HG03571 (cell line): ENCODE results near the gene ATP6V1D.
"Not testable (repeated sequence)": the region's sequence is repeated elsewhere in the genome, so short reads cannot be mapped to it uniquely, and the experiment has no call there.

Source experiments
- ATAC-seq: cut with Tn5 transposase; IDR thresholded peaks from one replicate; pipeline ENCODE4 v1.9.1; 2021; ENCODE audit not compliant: unreplicated experiment

ATP6V1D gene

DNA sequence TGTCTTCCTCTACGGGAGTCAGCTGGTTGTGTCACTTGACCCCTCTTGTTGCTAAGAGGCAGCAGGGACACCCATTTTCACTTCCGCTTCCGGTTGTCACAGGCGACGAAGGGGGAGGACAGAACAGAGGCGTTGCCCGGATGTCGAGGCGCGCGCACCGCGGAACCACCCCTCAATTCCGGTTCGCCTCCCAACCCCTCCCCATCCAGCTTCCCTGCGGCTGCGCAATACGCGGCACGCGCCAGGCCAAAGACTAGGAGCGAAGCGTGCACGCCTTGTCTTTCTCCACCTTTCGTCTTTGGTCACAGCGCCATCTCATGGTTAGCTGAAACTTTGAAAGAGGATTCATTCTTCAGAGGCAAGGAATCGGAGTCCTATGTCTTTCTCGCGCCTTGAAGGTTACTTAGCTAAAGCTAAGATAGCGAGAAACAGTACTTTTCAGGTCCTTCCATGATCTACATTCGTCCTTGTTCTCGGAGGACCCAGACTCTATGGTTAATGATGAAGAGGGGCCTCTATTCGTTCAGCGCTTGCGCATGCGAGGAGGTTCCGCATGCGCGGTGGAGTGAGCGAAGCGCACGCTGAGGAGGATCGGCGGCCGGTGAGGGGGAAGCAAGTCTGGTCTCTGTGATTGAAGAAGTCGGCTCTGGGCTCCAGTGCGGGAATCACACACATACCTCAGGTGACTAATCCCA is at the start of gene ATP6V1D, which contains the start of gene EIF2S1:
TSS of gene ATP6V1D (minus strand) at position 30 of the 695 bp plus-strand sequence. CDS start 106 bp downstream, outside the sequence.
TSS of gene EIF2S1 (plus strand) at position 554 of the 695 bp plus-strand sequence. CDS start 4,440 bp downstream, outside the sequence.
- peak; percentile 81 for ATAC-seq

DNA sequence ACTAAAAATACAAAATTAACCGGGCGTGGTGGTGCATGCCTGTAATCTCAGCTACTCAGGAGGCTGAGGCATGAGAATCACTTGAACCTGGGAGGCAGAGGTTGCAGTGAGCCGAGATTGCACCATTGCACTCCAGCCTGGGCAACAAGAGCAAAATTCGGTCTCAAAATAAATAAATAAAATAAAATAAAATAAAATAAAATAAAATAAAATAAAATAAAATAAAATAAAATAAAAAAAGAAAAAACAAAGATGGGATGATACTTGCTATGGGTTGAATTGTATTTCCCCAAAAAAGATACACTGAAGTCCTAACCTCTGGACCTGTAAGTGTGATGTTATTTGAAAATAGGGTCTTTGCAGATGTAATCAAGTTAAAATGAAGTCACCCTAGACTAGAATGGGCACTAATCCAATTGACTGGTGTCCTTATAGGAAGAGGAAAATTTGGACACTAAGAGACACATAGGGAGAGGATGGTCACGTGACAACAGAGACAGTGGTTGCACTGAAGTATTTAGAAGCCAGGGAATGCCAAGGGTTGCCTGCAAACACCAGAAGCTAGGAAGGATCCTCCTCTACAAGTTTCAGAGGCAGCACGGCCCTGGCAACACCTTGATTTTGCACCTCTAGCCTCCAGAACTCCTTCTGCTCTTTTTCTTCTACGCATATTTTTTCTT is 48.7 kb upstream of the ATP6V1D start:
- ATAC-seq, result not testable (repeated sequence)

DNA sequence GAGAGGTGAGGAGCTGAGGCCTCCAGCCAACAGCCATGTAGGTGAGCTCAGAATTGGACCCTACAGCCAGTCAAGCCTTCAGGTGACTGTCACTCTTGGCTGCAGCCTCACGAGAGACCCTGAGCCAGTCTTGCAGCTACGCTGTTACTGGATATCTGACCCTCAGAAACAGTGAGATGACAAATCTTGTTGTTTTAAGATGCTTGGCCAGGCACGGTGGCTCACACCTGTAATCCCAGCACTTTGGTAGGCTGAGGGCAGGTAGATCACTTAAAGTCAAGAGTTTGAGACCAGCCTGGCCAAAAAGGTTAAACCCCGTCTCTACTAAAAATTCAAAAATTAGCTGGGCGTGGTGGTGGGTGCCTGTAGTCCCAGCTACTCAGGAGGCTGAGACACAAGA is 46.2 kb upstream of the ATP6V1D start:
- no peak for ATAC-seq

DNA sequence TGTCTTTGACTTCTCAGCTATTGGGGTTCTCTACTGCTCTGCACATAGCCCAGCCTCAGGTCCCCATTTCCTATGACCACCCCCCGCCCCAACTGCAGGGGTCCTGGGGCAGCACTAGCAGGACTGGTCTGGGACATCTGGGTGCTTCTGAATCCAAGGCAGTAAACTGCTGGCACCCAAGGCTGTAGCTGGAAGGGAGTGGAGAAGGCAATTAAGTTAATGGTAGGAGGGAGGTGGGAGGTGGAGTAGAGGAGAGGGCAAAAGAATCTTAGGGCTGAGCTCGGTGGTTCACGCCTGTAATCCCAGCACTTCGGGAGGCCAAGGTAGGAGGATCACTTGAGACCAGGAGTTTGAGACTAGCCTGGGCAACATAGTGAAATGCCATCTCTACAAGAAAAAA is 40.8 kb upstream of the ATP6V1D start:
- ATAC-seq, result no peak

DNA sequence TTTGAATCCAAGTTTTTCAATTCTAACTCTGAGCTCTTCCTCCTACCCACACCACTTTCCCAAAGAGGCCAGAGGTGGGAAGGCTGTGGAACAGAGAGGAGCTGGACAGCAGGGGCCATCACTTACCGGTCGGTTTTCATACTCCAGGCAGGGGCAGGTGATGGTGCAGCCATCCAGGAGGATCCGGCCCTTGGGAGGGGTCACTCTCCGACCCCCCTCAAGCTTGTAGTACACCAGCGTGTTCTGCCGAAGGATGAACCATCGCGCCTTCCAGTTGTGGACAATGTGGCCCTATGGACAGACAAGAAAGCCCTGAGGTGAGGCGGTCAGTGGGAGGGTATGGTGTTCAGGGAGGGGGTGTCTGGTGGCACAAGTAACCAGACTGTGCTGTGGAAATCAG is 37.9 kb upstream of the ATP6V1D start:
- ATAC-seq, result no peak

DNA sequence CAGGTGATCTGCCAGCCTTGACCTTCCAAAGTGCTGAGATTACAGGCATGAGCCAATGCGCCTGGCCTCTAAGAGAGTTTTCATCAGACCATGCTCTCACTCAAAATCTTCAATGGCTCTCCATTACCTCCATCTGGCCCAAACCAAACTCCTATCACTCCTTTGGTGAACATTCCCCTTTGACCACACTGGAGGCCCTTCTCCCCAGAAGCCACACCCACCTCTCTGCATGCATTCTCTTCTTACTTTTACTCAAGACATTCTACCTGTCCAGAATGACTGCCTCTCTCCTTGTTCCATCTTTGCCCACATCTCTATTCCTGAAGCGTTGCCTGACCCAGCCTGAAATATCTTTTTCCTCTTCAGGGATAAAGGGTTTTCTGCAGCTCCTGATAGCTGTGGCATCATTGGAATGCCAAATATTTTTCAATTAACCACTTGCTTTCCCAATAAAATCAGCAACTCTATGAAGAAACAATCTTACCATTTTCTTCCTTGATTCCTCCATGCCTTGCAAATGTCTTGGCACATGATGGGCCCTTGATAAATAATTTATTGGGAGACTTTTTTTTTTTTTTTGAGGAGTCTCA is 36.9 kb upstream of the ATP6V1D start:
- ATAC-seq, result no peak

DNA sequence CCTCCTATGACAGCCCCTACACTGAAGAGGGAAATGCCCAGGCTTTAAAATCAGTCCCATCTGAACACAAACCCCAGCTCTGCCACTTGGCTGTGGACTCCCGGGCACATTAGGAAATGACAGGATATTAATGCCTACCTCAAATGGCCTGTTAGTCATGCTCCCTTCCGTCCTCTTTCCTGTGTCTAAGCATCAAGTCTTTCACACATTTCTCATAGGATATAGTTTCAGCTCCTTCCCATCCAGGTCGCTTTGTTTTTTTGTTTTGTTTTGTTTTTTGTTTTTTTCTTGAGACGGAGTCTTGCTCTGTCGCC is 36.2 kb upstream of the ATP6V1D start:
- ATAC-seq, result no peak

DNA sequence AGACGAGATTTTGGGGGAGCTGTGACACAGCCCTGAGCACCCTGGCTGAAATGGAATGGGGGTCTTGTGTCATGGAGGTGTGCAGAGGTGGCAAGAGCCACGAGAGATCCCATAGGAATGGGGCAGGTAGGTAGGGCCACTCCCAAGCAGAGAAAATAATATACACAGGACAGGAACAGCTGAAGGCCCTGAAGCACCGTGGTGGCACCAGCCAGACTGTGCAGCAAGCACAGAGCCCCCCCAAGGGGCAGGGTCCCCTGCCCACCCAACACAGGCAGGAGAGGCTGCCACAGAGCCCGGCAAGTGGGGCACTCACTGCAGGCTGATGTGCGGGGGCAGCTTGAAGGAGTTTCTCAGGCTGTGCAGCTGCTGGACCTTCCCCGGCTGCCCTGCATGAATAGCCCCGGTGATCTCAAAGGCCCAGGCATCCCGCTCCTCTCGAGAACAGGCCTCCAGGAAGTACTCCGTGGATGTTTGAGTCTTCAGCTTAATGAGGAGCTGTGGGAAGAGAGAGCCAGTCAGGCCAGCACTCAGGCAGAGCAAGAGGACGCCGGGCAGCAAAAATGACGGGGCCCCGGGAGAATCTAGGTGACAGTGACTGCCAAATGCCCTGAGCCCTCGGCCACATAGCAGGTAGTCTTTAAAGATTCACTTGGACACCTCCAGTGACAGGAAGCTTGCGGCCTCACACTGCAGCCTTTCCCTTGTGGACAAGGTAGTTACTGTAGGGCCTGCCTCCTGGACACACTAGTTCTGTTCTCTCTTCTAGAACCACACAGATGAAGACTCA is 35.7 kb upstream of the ATP6V1D start:
- no peak for ATAC-seq

DNA sequence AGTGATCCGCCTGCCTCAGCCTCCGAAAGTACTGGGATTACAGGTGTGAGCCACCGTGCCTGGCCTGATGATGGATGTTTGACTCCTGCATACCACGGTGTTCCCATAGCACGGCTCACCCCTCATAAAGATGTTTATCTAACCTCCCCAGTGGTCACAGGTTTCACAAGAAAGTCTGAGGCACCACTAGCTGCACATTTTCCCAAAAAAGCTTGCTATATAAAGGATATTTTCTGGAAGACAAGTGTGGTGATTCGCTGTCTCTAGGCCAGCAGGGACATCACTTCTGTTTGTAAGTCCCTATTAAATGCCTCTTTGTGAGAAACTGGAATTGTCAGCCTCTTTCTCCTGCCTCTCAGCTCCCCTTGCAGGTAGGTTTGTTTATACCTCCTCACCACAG is 34.1 kb upstream of the ATP6V1D start:
- no peak for ATAC-seq

DNA sequence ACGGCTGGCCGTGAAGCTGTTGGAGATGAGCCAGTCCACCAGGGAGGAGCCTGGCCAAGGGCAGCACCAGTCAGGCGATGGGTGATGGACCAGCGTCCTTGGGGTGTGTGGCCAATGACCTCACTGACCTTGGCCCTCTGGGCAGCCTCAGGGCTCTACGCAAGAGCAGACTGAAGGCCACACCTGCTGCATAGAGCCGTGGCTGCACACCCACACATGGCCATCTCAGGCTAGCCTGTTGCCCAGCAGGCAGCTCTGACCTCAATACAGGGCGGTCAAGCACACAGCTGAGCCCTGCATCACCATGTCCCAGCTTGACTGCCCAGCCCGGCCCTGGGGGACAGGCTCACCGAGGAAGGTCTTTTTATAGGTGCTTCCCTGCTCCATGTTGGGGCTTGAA is 33.2 kb upstream of the ATP6V1D start:
- ATAC-seq, result no peak

DNA sequence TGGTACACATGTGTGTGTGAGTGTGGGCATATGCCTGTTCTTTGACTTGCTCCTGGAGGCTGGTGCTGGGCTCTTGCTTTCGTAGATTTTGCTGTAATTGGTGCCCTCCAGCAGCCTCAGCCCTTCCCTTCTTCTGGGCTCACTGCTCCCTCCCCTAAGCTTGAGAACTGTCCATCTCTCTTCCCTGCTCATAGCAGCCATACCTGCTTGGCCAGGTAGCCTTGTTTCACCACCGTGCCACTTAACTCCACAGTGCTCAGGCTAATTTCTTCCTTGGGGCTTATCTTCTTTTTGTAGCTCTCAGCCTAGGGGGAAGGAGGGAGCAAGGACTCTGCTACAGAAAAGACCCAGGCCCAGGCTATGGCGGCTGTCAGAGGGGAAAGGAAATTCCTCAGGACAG is 32.5 kb upstream of the ATP6V1D start:
- no peak for ATAC-seq

DNA sequence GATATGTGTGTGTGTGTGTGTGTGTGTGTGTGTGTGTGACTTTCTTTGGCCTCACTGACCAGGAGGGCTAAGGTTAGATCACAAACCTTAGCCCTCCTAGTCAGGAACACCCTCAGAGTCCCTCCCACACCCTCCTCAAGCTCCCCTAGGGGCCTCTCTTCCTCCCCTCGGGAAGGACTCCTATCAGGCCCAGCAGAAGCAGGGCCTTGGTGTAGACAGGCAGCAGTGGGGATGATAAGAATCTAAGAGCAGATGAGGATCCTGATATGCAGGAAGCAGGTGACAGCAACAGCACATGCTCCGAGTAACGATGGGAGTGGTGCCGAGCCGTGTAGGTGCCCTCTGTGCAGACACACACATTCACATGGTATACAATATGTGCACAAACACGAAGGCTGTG is 31.7 kb upstream of the ATP6V1D start:
- ATAC-seq, result no peak

DNA sequence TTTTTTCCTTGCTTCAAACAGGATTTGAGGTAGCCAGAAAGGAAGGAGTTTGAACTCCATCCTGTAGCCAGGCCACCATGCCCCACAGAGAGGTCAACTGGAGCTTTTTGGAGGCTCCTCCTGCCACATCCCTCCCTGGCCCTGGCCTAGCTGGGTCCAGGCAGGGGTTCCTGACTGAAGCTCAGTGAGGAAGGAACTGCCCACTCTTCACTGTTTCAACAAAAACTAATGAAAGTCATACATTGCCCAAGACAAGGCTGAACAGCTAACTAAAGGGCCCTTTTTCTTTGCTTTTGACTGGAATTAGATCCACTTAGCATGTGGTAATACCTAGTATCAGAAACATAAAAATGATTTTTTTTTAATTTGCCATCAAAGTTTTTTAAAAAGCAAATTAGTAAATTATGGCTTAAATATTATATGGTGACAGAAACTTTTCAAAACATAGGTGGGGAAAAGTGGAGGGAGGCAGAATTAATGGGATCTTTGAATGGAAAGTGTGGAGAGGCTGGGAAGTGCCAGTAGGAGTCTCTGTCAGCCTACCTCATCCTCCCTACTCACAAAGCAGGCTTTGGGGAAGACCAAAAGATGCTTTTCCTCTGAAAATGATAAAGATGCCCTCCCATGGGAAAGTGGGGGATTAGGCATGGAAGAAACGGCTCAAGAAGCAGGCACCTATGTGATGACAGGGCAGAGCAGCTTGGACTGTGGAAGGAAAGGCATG is 30.4 kb upstream of the ATP6V1D start:
- no peak for ATAC-seq

DNA sequence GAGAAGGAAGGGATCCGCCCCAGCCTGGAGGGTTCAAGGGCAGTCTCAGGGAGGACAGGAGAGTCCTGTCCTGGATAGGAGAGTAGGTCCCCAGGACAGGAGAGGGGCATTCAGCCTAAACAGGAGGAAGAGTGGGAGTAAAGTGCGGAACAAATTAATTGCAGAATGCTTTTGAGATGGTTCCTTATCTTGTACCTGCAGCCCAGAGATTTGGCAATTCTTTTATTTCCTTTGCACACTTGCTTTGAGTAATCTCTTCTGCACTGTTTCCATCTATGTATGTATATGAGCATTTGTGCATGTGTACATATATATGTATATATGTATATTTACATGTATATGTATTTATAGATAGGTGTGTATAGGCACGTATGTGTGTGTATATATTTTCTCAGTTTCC is 29.7 kb upstream of the ATP6V1D start:
- ATAC-seq, result no peak

DNA sequence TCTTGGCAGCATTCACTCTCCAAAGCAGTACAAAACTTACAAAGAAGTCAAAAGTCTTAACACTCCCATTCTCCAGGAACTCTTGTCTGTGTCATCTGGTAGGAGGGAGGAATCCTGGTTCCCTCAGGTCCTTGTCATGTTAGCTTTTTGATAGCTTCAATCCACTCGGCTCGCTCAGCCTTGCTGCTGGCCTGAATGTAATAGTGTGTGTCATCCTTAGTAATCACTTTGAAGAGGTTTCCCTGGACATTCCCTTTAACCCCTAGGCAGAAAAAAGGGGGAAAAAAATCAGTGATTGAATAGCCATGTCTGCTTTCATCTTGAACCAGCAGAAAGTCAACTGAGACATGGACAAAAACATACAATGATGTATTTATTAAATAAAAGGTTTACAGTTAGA is 27.6 kb upstream of the ATP6V1D start:
- ATAC-seq, result no peak

DNA sequence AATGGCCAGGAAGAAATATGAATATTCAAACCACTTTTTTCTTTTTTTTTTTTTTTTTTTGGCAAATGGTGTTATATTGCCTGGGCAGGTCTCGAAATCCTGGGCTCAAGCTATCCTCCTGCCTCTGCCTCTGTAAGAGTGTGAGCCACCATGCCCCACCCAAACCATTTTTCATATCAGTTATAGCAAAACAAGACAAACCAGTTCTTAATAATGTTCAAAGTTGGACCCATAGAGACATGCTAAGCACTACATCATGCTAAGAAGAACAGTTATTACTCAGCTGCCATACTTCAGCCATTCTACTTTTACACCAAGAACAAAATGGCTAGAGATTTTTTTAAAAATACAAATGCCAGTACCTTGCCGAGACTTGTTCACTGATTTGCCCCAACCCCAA is 26.0 kb upstream of the ATP6V1D start:
- no peak for ATAC-seq

DNA sequence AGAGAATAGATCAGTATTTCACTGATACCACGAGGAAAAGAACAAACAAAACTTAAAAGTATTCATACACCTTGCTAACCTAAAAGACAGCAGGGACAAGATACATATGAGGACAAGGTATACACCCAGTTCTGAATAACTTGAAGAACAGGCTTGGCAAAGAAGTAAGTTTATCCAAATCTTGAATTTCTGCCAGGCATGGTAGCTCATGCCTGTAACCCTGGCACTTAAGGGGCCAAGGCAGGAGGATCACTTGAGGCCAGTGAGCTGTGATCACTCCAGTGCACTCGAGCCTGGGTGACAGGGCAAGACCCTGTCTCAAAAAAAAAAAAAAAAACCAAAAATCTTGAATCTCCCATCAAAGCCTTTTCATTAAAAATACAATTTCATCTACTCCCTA is 25.5 kb upstream of the ATP6V1D start:
- ATAC-seq, result no peak

DNA sequence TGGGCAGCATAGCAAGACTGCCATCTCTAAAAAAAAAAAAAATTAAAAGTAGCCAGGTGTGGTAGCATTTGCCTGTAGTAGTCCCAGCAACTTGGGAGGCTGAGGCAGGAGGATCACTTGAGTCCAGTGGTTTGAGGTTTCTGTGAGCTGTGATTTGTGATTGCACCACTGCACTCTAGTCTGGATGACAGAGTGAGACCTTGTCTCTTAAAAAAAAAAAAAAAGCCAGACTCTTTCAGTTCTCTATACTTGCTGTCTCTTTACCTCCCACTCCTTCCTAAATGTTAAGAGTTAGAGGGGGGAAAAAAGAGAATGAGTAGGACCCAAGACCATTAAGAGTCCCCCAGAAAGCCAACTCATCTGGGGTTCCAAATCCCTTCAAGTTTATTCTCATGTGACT is 18.3 kb upstream of the ATP6V1D start:
- no peak for ATAC-seq

DNA sequence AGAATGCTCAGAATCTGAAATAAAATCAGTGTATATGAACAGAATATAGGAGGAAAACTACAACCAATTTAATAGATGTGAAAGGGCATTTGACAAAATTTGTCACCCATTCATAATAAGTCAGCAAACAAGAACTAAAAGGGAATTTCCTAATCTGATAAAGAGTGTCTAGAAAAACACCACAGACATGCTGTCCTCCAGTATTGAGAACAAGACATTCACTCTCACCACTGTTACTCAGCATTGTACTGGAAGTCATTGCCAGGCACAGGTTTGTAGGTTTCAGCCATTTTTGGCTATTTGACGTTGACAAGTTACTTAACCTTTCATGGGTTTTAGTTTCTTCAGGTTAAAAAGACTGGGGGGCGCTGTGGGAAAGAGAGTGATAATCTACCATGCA is 13.7 kb upstream of the ATP6V1D start:
- ATAC-seq, result no peak

DNA sequence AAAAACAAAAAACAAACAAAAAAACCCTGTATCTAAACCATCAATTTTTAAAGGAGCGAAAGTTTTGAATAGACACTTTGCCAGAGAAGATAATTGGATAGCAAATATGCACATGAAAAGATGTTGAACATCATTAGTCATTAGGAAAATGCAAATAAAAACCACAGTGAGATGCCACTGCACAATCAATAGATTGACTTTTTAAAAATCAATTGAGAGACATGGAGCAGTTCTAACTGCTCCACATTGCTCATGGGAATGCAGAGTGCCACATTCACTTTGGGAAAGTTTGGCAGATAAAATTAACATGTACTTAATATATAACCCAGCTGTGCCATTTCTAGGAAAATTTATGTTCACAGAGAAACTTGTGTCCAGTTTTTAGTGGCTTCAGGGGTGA is 13.2 kb upstream of the ATP6V1D start:
- ATAC-seq, result no peak
